Adrenal gland (tissue), 5 donors: ENCODE results near the gene ZNF410.

Experiments
- CTCF ChIP-seq, 6 experiments: fragments of 450-650 bp in 4 of 6; fragments of 200-600 bp in 2 of 6; sonication (generic) in 1 of 6; IDR thresholded peaks; 1 replicate in 5 of 6; 2 replicates in 1 of 6; pipeline versions ENCODE4 v1.5.1 to v1.8.0; 2016 to 2021; ENCODE audit warnings: antibody characterized with exemption in 6 of 6, mild to moderate bottlenecking in 2 of 6, moderate library complexity in 1 of 6
- POLR2A ChIP-seq, 2 donors: fragments of 450-650 bp; IDR thresholded peaks; one replicate each; pipeline ENCODE4 v1.6.1; 2017; ENCODE audit warnings: antibody characterized with exemption in 2 of 2, mild to moderate bottlenecking in 2 of 2, moderate library complexity in 1 of 2
- donor health status: DM: no; HTN: no; CAD: no.

- no peak for TF ChIP-seq CTCF (IDR thresholded peaks at IDR 0.05)
- TF ChIP-seq POLR2A (IDR thresholded peaks at IDR 0.05): peak; percentile 68 to 89
Measured at GRCh38 chr14:73886449-73887317, at the start of gene ZNF410.
